Keratinocyte (primary cell): ENCODE data around the gene DEXI. TPM values are rescaled to one million over a fixed set of nuclear protein-coding genes. Genes with fewer than 3 reads are reported as not detected.
A peak's percentile ranks its signal among the peaks of the same experiment; 100 is the strongest.

ENCODE experiments used
- DNase-seq: peaks from one replicate; pipeline ENCODE4 v3.0.0-alpha.2; 2011; ENCODE audit warnings: low read depth, missing footprints, low spot score
- FAIRE-seq: peaks from 2 replicates; lab custom pipeline; 2011; peaks lifted over from hg19 to GRCh38; lab: Jason Lieb, UNC
- H2AFZ ChIP-seq: 2 replicates; pipeline ENCODE4 v1.6.0; 2012; ENCODE audit warnings: low read length, control low read depth, inconsistent platforms; ENCODE audit not compliant: control insufficient read depth
- H3K27ac ChIP-seq: 2 replicates; pipeline ENCODE4 v1.5.1; 2011; ENCODE audit warnings: low read length; ENCODE audit not compliant: control insufficient read depth, insufficient read depth
- H3K27me3 ChIP-seq: 3 replicates; pipeline ENCODE4 v1.6.0; 2011; ENCODE audit warnings: low read length; ENCODE audit not compliant: control insufficient read depth, insufficient read depth; ENCODE audit errors: extremely low read depth
- H3K36me3 ChIP-seq, 2 experiments: 2 replicates in 1 of 2; 3 replicates in 1 of 2; pipeline ENCODE4 v1.5.1; 2011; ENCODE audit warnings: low read length in 2 of 2, mild to moderate bottlenecking in 1 of 2; ENCODE audit not compliant: control insufficient read depth in 2 of 2, insufficient read depth in 2 of 2; ENCODE audit errors: extremely low read depth in 1 of 2
- H3K4me1 ChIP-seq: 3 replicates; pipeline ENCODE4 v1.5.1; 2011; ENCODE audit warnings: low read length; ENCODE audit not compliant: control insufficient read depth, insufficient read depth; ENCODE audit errors: extremely low read depth
- H3K4me2 ChIP-seq: 3 replicates; pipeline ENCODE4 v1.6.0; 2011; ENCODE audit warnings: low read depth, low read length; ENCODE audit not compliant: control insufficient read depth, insufficient read depth; ENCODE audit errors: extremely low read depth
- H3K4me3 ChIP-seq, 3 experiments: fragments of 200-600 bp in 1 of 3; sonication (generic) in 1 of 3; 2 replicates in 2 of 3; 3 replicates in 1 of 3; pipeline ENCODE4 v1.5.1; 2011 to 2016; ENCODE audit warnings: low read length in 3 of 3, mild to moderate bottlenecking in 3 of 3, control low read depth in 2 of 3, inconsistent platforms in 1 of 3, low read depth in 1 of 3, mixed read lengths in 1 of 3, mixed run types in 1 of 3, moderate library complexity in 1 of 3; ENCODE audit not compliant: control insufficient read depth in 2 of 3, insufficient read depth in 2 of 3; ENCODE audit errors: extremely low read depth in 1 of 3
- H3K79me2 ChIP-seq: 2 replicates; pipeline ENCODE4 v1.6.0; 2012; ENCODE audit warnings: low read length; ENCODE audit not compliant: control insufficient read depth, insufficient read depth
- H3K9ac ChIP-seq: 3 replicates; pipeline ENCODE4 v1.6.0; 2011; ENCODE audit warnings: low read length; ENCODE audit not compliant: control insufficient read depth, insufficient read depth; ENCODE audit errors: extremely low read depth
- H3K9me1 ChIP-seq: 3 replicates; pipeline ENCODE4 v1.6.0; 2011; ENCODE audit warnings: low read length; ENCODE audit not compliant: control insufficient read depth, insufficient read depth; ENCODE audit errors: extremely low read depth
- H3K9me3 ChIP-seq: 2 replicates; pipeline ENCODE4 v1.5.1; 2012; ENCODE audit warnings: low read depth, low read length; ENCODE audit not compliant: control insufficient read depth
- H4K20me1 ChIP-seq: 3 replicates; pipeline ENCODE4 v1.6.0; 2011; ENCODE audit warnings: low read length; ENCODE audit not compliant: control insufficient read depth, insufficient read depth; ENCODE audit errors: extremely low read depth
- EZH2 ChIP-seq: IDR thresholded peaks from one replicate; pipeline ENCODE4 v1.6.1; 2012; ENCODE audit warnings: inconsistent platforms, mild to moderate bottlenecking, low read length, moderate library complexity
- dilution Hi-C: fragments of 300-500 bp; cut with MboI; formaldehyde crosslinking; loops from one replicate; pipeline ENCODE4 v1.7.0; 2020; ENCODE audit warnings: low sequenced_read_pairs; ENCODE audit not compliant: extremely low pct_ligation_motif_present
- polyA plus RNA-seq, 5 experiments: library from polyadenylated mRNA; depleted of rRNA in 3 of 5; stranded (reverse) in 3 of 5; stranded (forward) in 1 of 5; unstranded in 1 of 5; fragments of >200 nt; gene quantifications; 1 replicate in 1 of 5; 2 replicates in 3 of 5; 3 replicates in 1 of 5; pipeline versions ENCODE4 v1.2.1 to v1.2.3, GENCODE V29; 2011 to 2012; ENCODE audit warnings: missing spikeins in 2 of 5, low read depth in 1 of 5, low replicate concordance in 1 of 5
- TF ChIP-seq, protein P1 (sequence below), 3 experiments: IDR thresholded peaks in 1 of 3; conservative IDR thresholded peaks in 1 of 3; optimal IDR thresholded peaks in 1 of 3; 2 replicates in 2 of 3; 3 replicates in 1 of 3; pipeline versions ENCODE3 to v1.5.1; 2011; ENCODE audit warnings: low read length in 3 of 3, mild to moderate bottlenecking in 3 of 3, moderate library complexity in 2 of 3, control low read depth in 1 of 3, inconsistent platforms in 1 of 3; ENCODE audit not compliant: insufficient read depth in 2 of 3; ENCODE audit errors: extremely low read depth in 1 of 3

The DEXI gene
- polyA plus RNA-seq, 1 donor (not counting 4 experiments of a cell fraction or from before 2014, with no cell fraction given): 25.9 TPM

DNA sequence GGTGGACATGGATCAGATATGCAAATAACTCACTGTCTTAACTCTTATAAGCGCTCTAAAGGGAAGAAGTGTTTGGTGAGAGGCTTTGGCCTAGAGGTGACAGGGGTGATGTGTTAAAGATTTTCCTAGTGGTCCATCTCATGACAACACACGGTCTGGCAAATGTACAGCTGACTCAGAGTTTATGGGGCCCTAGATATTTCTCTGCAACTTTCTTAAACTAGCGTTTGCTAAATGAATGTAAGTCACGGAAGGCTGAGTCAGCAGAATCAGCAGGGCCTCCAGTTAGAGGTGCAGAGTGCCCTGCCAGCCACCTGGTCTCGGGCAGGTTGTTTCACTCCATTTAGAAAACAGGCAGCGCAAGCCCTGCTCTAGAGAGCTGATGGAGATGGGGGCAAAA, 42.2 kb upstream of the DEXI start:
- dilution Hi-C loops: no loop called here
- Histone ChIP-seq H3K9me3 (no peaks in the 10 kb centered on the region), H3K36me3 (peaks cover 5 to 6% of the 10 kb centered on the region in 2 experiments), H3K9me1 (no peaks in the 10 kb centered on the region), H4K20me1 (no peaks in the 10 kb centered on the region), H3K9ac (no peak overlapping the region), H2AFZ (no peak overlapping the region), H3K27me3 (no peaks in the 10 kb centered on the region), H3K4me3 (no peak overlapping the region), H3K79me2 (no peaks in the 10 kb centered on the region), H3K27ac (no peak overlapping the region), H3K4me1 (peaks cover 21% of the 10 kb centered on the region), H3K4me2 (no peak overlapping the region)
- FAIRE-seq (no peak), DNase-seq (no peak)
- TF ChIP-seq, protein P1, sequence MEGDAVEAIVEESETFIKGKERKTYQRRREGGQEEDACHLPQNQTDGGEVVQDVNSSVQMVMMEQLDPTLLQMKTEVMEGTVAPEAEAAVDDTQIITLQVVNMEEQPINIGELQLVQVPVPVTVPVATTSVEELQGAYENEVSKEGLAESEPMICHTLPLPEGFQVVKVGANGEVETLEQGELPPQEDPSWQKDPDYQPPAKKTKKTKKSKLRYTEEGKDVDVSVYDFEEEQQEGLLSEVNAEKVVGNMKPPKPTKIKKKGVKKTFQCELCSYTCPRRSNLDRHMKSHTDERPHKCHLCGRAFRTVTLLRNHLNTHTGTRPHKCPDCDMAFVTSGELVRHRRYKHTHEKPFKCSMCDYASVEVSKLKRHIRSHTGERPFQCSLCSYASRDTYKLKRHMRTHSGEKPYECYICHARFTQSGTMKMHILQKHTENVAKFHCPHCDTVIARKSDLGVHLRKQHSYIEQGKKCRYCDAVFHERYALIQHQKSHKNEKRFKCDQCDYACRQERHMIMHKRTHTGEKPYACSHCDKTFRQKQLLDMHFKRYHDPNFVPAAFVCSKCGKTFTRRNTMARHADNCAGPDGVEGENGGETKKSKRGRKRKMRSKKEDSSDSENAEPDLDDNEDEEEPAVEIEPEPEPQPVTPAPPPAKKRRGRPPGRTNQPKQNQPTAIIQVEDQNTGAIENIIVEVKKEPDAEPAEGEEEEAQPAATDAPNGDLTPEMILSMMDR (optimal IDR thresholded peaks at IDR 0.05 in 1 of 3, IDR thresholded peaks at IDR 0.05 in 1 of 3, conservative IDR thresholded peaks at IDR 0.05 in 1 of 3; ENCODE audit: extremely low read depth in 1 of 3, insufficient read depth in 2 of 3, low read length in 3 of 3): no peak
- no peak for TF ChIP-seq EZH2

DNA sequence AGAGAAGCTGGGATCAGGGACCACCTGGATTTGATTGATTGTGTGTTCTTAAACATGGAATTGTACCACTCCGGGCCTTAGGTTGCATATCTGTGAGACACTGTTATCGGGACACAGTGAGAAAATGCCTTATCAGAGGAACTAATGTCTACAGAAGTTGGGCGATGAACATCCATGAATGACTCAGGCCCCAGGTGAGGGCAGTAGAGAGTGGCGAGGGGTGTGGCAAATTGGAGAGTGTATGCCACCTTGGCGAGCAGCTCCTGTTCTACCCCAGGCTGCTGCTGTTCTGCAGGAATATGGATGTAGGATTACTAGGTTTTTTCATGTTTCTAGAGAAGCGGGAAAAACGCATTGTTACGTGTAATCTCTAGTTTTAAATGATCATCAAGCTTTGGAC, 40.9 kb upstream of the DEXI start:
- Histone ChIP-seq H4K20me1 (no peaks in the 10 kb centered on the region), H3K79me2 (no peaks in the 10 kb centered on the region), H3K27me3 (no peaks in the 10 kb centered on the region), H3K4me1 (peaks cover 23% of the 10 kb centered on the region), H3K9me3 (no peaks in the 10 kb centered on the region), H3K27ac (no peak overlapping the region), H3K9me1 (no peaks in the 10 kb centered on the region), H3K36me3 (peaks cover 0 to 5% of the 10 kb centered on the region in 2 experiments), H3K9ac (no peak overlapping the region), H2AFZ (no peak overlapping the region), H3K4me3 (no peak overlapping the region), H3K4me2 (no peak overlapping the region)
- DNase-seq (no peak), FAIRE-seq (no peak)
- TF ChIP-seq EZH2: no peak
- TF ChIP-seq, protein P1 (optimal IDR thresholded peaks at IDR 0.05 in 1 of 3, IDR thresholded peaks at IDR 0.05 in 1 of 3, conservative IDR thresholded peaks at IDR 0.05 in 1 of 3; ENCODE audit: extremely low read depth in 1 of 3, insufficient read depth in 2 of 3, low read length in 3 of 3): peak; percentile 52 to 80 (median 70)
- dilution Hi-C loops: no loop called here
